GM18867 (cell line): ENCODE data around the gene ZNF747.

ENCODE experiments used
- ATAC-seq: cut with Tn5 transposase; IDR thresholded peaks from one replicate; pipeline ENCODE4 v1.9.1; 2021; ENCODE audit warnings: mild to moderate bottlenecking, moderate library complexity; ENCODE audit not compliant: unreplicated experiment

ZNF747 gene

DNA sequence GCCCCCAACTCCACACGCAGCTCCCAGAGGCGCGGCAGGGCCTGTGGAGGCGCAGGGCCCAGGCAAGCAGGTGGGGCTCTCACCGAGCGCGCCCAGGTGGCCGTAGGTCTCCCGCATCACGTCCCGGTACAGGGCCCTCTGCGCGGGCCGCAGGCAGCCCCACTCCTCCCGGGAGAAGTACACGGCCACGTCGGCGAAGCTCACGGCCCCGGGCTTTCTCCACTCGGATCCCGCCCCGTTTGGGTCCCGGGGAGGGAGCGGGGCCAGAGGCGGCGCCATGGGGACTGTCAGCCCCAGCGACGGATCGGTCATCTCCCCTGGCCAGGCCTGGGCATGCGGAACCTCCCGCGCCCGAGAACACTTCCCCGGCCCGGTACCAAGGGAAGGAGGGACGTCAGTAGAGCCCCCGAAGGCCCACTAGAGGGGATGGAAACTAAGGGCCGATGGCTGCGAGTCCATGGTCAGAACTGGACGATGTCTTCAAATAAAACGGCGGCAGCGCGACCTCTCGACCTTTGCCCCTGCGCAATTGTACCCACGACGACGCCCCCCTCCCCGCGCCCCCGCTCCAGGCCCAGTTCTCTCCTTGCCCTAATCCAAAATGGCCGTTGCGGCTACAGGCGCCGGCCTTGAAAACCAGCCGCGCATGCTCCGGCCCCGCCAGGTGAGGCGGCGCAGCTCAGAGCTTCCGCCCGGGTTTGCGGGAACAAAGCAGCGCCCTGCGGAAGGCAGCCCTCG, at the start of gene ZNF747:
Gene ZNF747, minus strand, starts transcription at position 491 of the 738 bp plus-strand sequence. Its CDS starts 179 bp downstream, at position 312.
- ATAC-seq, result peak; percentile 70

DNA sequence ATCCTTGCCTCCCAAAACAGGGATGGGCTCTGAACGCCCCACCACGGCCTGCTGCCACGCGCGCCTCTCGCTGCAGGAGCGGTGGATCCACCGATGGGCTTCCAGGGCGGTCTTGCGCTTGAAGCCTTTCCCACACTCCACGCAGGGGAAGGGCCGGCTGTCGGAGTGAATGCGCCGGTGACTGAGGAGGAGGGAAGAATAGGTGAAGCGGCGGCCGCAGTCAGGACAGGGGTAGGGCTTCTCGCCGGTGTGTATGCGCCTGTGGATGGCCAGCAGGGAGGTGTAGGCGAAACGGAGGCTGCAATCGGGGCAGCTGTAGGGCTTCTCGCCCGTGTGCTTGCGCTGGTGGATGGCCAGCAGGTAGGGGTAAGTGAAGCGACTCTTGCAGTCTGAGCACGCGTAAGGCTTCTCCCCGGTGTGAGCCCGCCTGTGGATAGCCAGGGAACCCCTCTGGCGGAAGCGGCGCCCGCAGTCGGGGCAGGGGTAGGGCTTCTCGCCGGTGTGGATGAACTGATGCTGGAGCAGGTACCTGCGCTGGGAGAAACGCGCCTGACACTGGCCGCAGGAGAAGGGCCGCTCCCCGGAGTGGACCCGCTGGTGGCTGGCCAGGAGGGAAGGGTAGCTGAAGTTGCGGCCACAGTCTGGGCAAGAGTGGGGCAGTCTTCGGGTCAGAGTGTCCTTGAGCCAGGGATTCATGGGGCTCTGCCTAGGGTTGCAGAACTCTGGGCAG, 48.1 kb upstream of the ZNF747 start:
- no peak for ATAC-seq

DNA sequence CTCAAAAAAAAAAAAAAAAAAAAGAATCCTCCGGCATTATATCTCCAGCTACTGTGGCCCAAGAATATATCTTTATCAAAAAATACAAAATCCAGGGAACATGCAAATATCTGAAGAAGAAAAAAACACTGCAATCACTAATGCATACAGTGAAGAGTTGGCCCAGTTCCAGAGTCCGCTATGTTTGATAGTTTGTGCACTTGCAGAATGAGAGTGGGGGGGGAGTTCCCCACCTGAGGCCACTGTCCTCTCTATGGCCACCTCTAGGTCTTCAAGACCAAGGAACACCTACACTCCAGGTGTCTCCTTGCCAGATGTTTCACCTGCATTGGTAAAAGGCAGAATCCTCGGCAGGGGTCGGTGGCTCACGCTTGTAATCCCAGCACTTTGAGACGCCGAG, 46.8 kb upstream of the ZNF747 start:
- no peak for ATAC-seq

DNA sequence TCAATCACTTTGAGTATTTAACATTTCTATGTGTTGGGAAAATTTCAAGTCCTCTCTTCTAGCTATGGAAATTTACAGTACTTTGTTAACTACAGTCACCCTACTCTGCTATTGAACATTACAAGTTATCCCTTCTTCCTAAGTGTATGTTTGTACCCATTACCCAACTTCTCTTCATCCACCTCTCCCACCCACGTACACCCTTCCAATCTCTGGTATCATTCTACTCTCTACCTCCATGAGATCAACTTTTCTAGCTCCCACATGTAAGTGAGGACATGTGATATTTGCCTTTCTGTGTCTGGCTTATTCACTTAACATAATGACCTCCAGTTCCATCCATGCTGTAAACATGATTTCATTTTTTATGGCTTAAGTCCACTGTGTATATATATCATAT, 40.0 kb upstream of the ZNF747 start:
- no peak for ATAC-seq

DNA sequence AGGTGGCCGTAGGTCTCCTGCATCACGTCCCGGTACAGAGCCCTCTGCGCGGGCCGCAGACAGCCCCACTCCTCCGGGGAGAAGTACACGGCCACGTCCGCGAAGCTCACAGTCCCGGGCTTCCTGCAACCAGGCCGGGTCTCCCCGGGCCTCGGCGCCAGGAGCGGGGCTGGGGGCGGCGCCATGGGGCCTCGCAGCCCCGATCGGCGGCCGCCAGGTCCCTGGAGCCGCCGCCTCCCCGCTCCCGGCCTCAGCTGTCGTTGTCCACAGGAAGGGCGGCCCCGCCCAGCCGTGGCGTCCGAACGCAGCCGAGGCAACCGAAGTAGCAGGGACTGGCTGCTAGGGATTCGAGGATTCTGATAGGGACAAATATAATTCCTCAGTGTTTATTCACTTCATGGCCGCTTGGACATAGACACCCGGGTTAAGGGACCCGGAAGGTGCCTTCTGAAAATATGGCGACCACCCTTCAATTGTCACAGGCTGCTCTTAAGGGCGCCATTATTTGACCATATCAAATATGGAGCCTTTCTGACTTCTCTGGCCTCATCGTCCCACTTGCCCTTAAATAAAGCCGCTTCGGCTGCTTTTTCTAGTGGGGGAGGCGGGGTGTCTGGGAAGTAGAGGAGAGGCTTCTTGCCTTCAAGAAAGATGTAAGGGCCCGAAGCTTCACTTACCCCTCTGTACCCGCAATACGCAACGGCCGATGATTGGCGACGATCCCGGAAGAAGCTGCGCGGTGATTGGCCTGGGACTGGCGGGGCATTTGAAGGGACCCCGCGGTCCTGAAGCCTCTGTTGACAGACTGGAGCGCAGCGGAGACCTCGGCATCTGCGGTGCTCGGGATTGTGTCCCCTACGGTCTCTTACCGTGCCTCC, 37.0 kb upstream of the ZNF747 start, which contains the start of gene ZNF688:
Gene ZNF688, minus strand, starts transcription at position 270 of the 878 bp plus-strand sequence. Its CDS starts 85 bp downstream, at position 185.
- peak; percentile 75 for ATAC-seq

DNA sequence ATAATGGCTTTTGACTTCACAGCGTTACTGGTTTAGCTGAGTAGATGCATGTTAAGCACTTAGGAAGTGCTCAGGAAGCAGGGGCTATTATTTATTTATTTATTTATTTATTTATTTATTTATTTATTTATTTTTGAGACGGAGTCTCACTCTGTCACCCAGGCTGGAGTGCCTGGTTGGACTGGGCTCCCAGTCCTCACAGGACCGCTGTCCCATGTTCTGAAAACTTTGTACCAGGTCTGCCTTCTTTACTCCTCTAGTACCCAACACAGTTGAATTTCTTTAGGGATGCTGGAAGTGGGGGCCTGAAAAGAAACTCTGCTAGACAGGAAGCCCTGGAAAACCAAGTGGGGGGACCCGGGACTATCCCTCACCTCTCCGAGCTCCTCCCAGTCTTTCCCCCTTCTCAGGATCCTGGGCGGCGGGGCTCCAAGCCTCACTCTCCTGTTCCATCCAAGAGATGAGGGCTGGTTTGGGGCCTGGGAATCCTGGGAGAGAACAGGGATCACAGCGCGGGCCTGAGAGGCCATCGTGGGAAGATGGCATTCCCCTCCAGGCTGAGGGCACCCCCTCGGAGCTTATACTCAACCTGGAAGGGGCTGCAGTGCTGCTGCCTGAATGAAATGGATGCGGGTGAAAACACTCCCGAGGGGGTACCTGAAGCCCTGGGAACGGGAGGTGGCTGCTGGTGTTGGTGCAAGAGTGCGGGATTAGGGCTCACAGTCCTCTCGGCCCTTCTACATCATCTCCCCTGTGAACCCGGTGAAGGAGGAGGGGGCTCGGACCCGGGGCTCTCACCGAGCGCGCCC, 36.2 kb upstream of the ZNF747 start:
- no peak for ATAC-seq

DNA sequence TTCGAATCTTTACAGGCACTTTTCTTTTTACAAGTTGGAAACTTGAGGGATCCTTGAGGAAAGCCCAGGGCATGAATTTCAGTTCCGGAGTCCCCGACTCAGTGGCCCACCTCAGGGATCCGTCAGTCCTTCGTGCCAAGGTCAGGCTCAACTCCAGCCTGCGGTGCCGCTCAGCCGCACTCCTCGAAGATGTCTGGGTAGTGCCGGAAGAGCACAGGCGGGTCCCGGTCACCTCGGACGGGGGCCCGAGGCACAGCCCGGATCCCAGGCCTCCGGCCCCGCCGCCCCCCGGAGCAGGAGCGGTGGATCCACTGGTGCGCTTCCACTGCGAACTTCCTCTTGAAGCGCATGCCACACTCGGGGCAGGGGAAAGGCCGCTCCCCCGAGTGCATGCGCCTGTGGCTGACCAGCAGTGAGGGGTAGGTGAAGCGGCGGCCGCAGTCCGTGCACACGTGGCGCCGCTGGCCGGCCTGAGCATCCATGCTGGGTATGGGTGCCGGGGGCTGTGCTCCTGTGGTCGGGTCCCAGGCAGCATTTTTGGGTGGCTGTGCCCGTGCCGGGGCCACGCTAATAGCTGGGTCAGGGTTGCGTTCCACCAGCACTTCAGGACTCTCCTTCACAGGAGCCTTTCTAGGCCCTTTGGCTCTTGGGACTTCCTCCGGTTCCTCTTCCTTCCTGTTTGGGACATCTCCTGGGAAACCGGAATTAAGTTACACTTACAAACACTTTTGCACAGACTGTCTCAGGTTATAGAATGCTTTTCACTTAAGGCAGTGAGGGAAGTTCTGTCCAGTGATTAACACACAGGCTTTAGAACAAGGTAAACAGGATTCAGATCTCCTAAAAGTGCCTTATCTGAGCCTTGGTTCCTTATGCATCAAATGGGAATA, 35.3 kb upstream of the ZNF747 start:
- no peak for ATAC-seq

DNA sequence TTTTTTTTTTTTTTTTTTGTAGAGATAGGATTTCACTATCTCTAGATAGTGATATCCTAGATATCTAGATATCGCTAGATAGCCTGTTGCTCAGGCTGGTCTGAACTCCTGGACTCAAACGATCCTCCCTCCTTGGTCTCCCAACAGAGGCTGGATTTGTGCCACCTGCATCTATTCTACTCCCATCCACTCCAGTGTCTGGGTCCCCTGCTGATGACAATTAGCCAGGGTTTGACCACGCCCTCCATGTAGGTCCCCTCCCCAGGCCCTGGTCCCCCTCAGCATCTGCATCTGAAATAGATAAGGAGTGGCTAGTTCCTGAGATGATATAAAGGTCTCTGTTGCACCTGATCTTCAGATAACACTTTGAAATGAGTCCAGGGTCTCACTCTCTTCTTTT, 34.6 kb upstream of the ZNF747 start:
- no peak for ATAC-seq

DNA sequence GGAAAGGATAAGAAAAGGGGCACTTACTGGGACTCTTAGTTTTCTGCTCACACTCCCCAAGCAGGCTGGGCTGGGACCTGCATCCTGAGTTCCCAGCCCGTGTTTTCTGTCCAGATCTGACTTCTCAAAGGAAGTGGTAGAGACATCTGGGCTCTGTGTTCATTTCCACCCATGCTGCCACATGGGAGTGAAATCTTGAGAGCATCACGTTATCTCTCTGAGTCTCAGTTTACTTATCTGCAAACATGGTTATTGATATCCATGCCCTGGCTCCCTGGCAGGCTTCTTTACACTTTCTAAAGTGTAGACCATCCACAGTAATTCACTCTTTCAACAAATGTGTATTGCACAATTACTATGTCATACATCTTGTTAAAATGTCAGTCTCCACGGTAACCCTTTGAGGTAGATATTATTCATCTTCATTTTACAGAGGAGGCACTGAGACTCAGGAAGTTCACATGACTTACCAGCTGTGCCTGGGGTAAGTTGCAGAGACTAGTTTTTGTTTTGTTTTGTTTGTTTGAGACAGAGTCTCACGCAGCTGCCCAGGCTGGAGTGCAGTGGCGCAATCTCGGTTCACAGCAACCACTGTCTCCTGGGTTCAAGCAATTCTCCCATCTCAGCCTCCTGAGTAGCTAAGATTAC, 33.5 kb upstream of the ZNF747 start:
- peak; percentile 36 for ATAC-seq

DNA sequence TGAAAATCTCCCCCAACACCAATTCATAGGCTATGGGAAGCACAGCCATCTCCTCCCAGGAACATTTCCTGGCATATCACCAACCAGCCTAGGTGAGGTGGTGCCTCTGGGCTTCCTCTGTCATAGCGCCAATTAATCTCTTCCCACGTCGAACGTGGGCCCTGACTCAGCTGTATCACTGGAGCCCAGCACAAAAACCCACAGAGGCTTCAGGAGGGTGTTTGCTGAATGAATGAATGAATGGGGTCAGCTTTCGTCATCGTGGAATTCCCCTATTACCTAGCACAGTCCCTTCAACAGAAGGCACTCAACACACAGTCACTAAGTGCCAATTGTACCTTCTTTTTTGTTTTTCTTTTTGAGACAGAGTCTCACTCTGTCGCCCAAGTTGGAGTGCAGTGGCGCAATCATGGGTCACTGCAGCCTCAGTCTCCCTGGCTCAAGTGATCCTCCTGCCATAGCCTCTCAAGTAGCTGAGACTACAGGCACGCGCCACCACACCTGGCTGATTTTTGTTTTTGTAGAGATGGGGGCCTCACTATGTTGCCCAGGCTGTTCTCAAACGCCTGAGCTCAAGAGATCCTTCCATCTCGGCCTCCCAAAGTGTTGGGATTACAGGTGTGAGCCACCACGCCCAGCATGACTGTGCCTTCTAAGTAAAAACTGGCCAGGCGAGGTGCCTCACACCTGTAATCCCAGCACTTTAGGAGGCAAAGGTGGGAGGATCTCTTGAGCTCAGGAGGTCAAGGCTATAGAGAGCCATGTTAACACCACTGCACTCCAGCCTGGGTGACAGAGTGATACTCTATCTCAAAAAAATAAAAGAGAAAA, 32.7 kb upstream of the ZNF747 start:
- ATAC-seq, result no peak

DNA sequence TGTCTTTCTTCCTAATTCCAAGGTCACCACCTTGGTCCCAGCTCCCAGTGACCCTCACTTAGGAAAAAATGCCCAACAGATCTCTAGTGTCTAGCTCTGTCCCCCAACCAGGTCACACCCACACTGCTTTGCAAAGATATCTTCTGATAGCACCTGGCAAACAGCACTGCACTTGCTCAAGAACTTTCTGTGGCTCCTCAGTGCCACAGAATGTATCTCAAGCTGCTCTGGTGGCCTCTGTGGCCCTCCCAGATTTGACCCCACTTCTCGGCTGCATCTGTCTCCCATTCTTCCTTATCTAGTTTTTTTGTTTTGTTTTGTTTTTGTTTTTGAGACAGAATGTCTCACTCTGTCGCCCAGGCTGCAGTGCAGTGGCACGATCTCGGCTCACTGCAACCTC, 31.9 kb upstream of the ZNF747 start:
- ATAC-seq, result no peak

DNA sequence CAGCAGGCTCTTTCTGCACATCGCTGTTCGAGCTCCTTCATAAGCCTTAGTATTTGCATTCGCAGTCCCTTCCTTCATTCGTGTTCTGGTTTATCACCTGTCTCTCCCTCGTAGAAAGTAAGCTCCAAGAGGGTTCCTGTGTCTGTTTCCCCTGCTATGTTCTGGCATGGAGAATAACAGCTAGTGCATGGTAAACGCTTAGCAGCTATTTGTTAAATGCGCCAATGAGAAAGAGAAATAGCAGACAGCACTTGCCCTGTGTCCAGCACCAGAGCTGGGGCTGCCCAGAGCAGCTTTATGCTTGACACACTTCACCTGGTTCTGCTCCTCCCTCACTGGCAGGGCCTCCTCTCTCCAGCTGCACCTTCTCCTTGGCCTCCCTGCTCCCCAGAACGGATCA, 31.3 kb upstream of the ZNF747 start:
- ATAC-seq, result no peak

DNA sequence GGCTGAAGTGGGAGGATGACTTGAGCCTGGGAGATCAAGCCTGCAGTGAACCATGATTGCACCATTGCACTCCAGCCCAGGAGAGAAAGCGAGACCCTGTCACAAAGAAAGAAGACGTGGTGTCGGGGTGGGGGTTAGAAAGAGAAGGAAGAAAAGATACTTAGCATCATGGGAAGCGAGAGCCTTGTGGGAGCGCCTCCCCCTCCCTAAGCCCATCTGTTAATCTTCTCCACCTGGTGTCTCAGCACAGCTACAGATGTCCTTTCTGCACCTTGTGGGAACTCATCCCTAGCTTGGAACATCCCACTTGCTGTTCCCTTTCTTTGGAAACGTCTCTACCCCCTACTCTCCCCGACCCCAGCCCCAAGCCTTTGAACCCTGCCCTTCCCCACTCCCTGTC, 30.9 kb upstream of the ZNF747 start:
- ATAC-seq, result no peak

DNA sequence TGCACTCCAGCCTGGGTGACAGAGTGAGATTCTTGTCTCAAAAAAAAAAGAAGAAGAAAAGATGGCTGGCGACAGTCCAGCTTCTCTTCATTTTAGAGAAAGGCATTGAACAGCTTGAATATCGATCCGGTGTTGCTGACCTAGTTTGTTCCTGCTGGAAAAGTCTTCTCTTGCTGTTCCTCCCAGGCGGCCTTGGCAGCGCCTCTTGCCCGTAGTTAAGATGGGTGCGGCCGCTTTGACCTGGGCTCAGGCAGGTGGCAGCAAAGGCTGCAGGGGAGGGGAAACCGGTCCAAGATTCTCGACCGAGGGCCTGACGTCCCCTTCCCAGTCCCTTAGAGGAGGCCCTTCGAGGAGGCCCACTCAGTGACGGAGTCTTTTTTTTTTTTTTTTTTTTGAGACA, 27.4 kb upstream of the ZNF747 start:
- ATAC-seq, result no peak

DNA sequence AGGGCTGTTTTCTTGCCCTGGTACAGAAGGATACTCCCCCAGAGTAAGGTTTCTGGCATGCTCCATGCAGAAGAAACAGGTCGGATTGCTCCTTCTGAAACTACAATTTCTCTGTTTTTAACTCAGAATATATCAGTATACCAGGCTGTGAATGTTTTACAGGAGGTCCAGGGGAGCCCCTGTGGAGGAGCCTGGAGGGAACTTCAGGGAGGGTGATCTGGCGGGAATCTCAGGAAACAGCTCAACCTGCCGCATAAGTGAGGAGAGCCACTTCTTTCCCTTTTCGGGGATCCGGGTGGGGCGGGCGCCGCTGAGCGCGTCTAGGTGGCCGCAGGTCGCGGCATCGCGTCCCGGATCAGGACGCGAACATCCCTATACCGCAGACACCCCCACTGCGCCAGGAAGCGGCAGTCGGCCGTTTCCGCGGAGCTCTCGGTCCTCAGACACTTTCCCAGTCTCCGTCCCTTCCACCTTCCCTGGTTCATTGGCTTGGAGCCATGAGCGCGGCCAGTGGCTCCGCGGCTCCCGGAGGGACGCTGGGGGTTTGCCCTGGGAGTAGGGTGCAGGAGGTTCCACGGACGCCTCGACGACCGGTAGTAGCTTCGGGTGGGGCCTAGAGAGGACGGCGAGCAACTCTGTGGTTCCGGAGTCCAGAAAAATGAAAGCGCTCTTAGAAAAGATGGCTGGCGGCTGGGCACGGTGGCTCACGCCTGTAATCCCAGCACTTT, 26.6 kb upstream of the ZNF747 start:
- no peak for ATAC-seq

DNA sequence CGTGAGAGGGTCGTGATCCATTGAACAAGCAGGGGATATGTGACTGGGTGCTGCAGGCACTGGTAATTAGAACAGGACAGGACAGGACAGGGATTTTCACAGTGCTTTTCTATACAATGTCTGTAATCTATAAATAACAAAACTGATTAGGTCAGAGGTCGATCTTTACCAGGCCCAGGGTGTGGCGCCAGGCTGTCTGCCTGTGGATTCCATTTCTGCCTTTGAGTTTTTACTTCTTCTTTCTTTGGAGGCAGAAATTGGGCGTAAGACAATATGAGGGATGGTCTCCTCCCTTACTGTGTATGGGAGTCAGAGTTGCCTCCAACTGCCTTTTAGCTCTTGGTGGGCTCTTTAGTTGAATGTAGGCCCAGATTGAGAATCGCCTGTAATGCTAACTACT, 25.0 kb upstream of the ZNF747 start:
- ATAC-seq, result no peak

DNA sequence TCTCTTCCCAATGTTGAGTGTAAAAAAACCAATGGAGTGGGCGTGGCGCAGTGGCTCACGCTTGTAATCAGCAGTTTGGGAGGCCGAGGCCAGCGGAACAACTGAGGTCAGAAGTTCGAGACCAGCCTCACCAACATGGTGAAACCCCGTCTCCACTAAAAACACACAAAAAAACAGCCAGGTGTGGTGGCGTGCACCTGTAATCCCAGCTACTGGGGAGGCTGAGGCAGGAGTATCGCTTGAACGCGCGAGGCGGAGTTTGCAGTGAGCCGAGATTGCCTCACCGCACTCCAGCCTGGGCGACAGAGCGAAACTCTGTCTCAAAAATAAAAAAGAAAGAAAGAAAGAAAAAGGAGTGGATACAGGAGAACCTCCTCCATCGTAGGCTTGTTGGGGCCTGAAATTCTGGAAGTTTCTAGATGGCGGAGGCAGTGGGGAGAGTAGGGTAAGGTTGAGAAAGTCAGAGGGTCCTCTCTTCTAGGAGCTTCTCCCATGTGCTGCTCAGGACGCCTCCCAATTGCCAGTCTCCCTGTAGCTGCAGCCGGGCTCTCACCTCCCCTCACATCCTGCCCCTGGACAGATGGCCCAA, 24.2 kb upstream of the ZNF747 start:
- no peak for ATAC-seq
